K562 (cell line): ENCODE data around the gene HINT3. TPM values are rescaled to one million over a fixed set of nuclear protein-coding genes. Genes with fewer than 3 reads are reported as not detected.

Source experiments
- ATAC-seq: fragments of 200-7000 bp; cut with Tn5 transposase; 3 replicates; pipeline ENCODE4 v1.9.1; 2020; ENCODE audit warnings: moderate library complexity
- BruUV-seq: library from RNA; stranded (reverse); fragments of 400-500 nt; replicated peaks from 2 replicates; lab custom pipeline; 2021; lab: Mats Ljungman, UMichigan
- CTCF ChIA-PET: fragments of 300-600 bp; formaldehyde crosslinking; extraction: SDS; loops from one replicate; lab custom pipeline; 2021; ENCODE audit warnings: low intra/inter-chr PET ratio; lab: Yijun Ruan, JAX
- POLR2A ChIA-PET: fragments of 300-600, 350-650 bp; sonication (Branson Sonifier 250); formaldehyde crosslinking; extraction: SDS; loops from one replicate; lab custom pipeline; 2021; ENCODE audit warnings: antibody characterized with exemption, inconsistent platforms; lab: Yijun Ruan, JAX
- DNase-seq, 4 experiments: peaks; one replicate each; pipeline versions ENCODE4 v3.0.0 to v3.0.0-alpha.2; 2011 to 2018; ENCODE audit warnings: low spot score in 3 of 4, mixed read lengths in 3 of 4; ENCODE audit errors: extremely low read depth in 1 of 4
- FAIRE-seq: peaks from 2 replicates; lab custom pipeline; 2011; peaks lifted over from hg19 to GRCh38; lab: Jason Lieb, UNC
- H2AFZ ChIP-seq: 2 replicates; pipeline ENCODE4 v1.6.0; 2011; ENCODE audit warnings: low read depth, low read length, control low read depth, inconsistent platforms
- H3K27ac ChIP-seq: fragments of 200-600 bp; 3 replicates; pipeline ENCODE4 v1.8.0; 2011; ENCODE audit warnings: low read depth, mild to moderate bottlenecking, control low read depth, inconsistent platforms, low read length, moderate library complexity, mixed read lengths; ENCODE audit errors: extremely low read depth
- H3K27me3 ChIP-seq, 2 experiments: fragments of 300-600 bp in 1 of 2; 2 replicates in 1 of 2; 3 replicates in 1 of 2; pipeline versions ENCODE4 v1.6.0 to v1.8.0; 2011; ENCODE audit warnings: inconsistent platforms in 2 of 2, low read length in 2 of 2, mild to moderate bottlenecking in 1 of 2, mixed read lengths in 1 of 2, moderate library complexity in 1 of 2; ENCODE audit not compliant: control insufficient read depth in 2 of 2, insufficient read depth in 2 of 2
- H3K36me3 ChIP-seq: fragments of 300-600 bp; 3 replicates; pipeline ENCODE4 v1.8.0; 2011; ENCODE audit warnings: mild to moderate bottlenecking, low read length, inconsistent platforms; ENCODE audit not compliant: control insufficient read depth, insufficient read depth
- H3K4me1 ChIP-seq, 2 experiments: fragments of 200-600 bp in 1 of 2; replicated peaks in 1 of 2; 2 replicates in 1 of 2; 3 replicates in 1 of 2; pipeline versions ENCODE4 v1.5.1 to v1.8.0; 2011; ENCODE audit warnings: inconsistent platforms in 2 of 2, low read length in 2 of 2, mild to moderate bottlenecking in 1 of 2, mixed read lengths in 1 of 2, moderate library complexity in 1 of 2; ENCODE audit not compliant: control insufficient read depth in 2 of 2, insufficient read depth in 2 of 2
- H3K4me2 ChIP-seq: 2 replicates; pipeline ENCODE4 v1.6.1; 2011; ENCODE audit warnings: low read length, control low read depth, inconsistent platforms, mixed read lengths; ENCODE audit not compliant: insufficient read depth
- H3K4me3 ChIP-seq: fragments of 200-600 bp; sonication (generic), shearing (Covaris generic); 2 replicates; pipeline ENCODE4 v1.5.1; 2016; ENCODE audit warnings: control low read depth, inconsistent platforms
- H3K79me2 ChIP-seq: fragments of 200-600 bp; 3 replicates; pipeline ENCODE4 v1.8.0; 2011; ENCODE audit warnings: low read length, inconsistent platforms; ENCODE audit not compliant: control insufficient read depth, insufficient read depth
- H3K9ac ChIP-seq, 2 experiments: 2 replicates each; pipeline versions ENCODE4 v1.6.0 to v1.6.1; 2011; ENCODE audit warnings: low read depth in 2 of 2, low read length in 2 of 2, control low read depth in 1 of 2, inconsistent platforms in 1 of 2, mild to moderate bottlenecking in 1 of 2, mixed read lengths in 1 of 2; ENCODE audit not compliant: insufficient read depth in 1 of 2
- H3K9me1 ChIP-seq: one replicate; pipeline ENCODE4 v1.6.0; 2011; ENCODE audit warnings: inconsistent platforms, mild to moderate bottlenecking, low read length, moderate library complexity; ENCODE audit not compliant: control insufficient read depth, insufficient read depth
- H3K9me3 ChIP-seq: replicated peaks from 2 replicates; pipeline ENCODE4 v1.5.1; 2011; ENCODE audit warnings: low read depth, low read length, inconsistent platforms; ENCODE audit not compliant: control insufficient read depth, insufficient read depth
- H4K20me1 ChIP-seq: replicated peaks from 2 replicates; pipeline ENCODE4 v1.6.1; 2011; ENCODE audit warnings: low read length, inconsistent platforms, mixed read lengths; ENCODE audit not compliant: control insufficient read depth, insufficient read depth
- ATF6 ChIP-seq: sonication (generic); formaldehyde crosslinking; IDR thresholded peaks from 2 replicates; pipeline ENCODE4 v1.4.0; 2020; ENCODE audit warnings: mild to moderate bottlenecking, missing genetic modification reagents
- E2F1 ChIP-seq: sonication (generic); formaldehyde crosslinking; IDR thresholded peaks from 2 replicates; pipeline ENCODE4 v1.8.1; 2023; ENCODE audit warnings: mild to moderate bottlenecking, missing genetic modification reagents, moderate library complexity
- FOXP1 ChIP-seq: sonication (generic); formaldehyde crosslinking; IDR thresholded peaks from 2 replicates; pipeline ENCODE4 v1.8.0; 2022; ENCODE audit warnings: mild to moderate bottlenecking, missing genetic modification reagents
- GTF2F1 ChIP-seq: IDR thresholded peaks from 2 replicates; pipeline ENCODE4 v1.6.1; 2011; ENCODE audit warnings: low read depth, low read length, improper control_type of control experiment
- HMG20A ChIP-seq: fragments of 450-650 bp; formaldehyde crosslinking; conservative IDR thresholded peaks from 2 replicates; pipeline ENCODE4 v1.4.0; 2020; ENCODE audit warnings: mild to moderate bottlenecking, mixed read lengths
- KHSRP ChIP-seq: fragments of 450-650 bp; IDR thresholded peaks from 2 replicates; pipeline ENCODE4 v1.6.1; 2017
- LARP7 ChIP-seq: fragments of 450-650 bp; IDR thresholded peaks from 2 replicates; pipeline ENCODE4 v1.6.1; 2016
- MTA2 ChIP-seq: fragments of 450-650 bp; IDR thresholded peaks from 2 replicates; pipeline ENCODE4 v1.6.1; 2016; ENCODE audit warnings: low read depth
- NR2F6 ChIP-seq: fragments of 450-650 bp; formaldehyde crosslinking; IDR thresholded peaks from 2 replicates; pipeline ENCODE4 v1.4.0; 2020; ENCODE audit warnings: mild to moderate bottlenecking
- SMAD1 ChIP-seq: fragments of 150-350 bp; IDR thresholded peaks from 2 replicates; pipeline ENCODE4 v1.6.1; 2014; ENCODE audit warnings: low read length, low read depth; ENCODE audit not compliant: partially characterized antibody
- TAL1 ChIP-seq: fragments of 450-650 bp; IDR thresholded peaks from 2 replicates; pipeline ENCODE4 v1.6.1; 2016; ENCODE audit warnings: mild to moderate bottlenecking
- WHSC1 ChIP-seq: IDR thresholded peaks from one replicate; pipeline ENCODE4 v1.6.1; 2012; ENCODE audit warnings: low read length, control low read depth, inconsistent platforms
- XRCC3 ChIP-seq: fragments of 450-650 bp; IDR thresholded peaks from 2 replicates; pipeline ENCODE4 v1.6.1; 2017; ENCODE audit warnings: mild to moderate bottlenecking, moderate library complexity
- ZC3H11A ChIP-seq: IDR thresholded peaks from 2 replicates; pipeline ENCODE4 v1.6.1; 2012; ENCODE audit warnings: low read depth, low read length, improper control_type of control experiment
- ZFP30 ChIP-seq: fragments of 250-450 bp; sonication (Bioruptor Pico); IDR thresholded peaks from 2 replicates; pipeline ENCODE4 v1.8.0; 2022; ENCODE audit warnings: moderate library complexity, mild to moderate bottlenecking, inconsistent platforms, borderline replicate concordance
- ZNF134 ChIP-seq: fragments of 250-450 bp; sonication (Bioruptor Pico); conservative IDR thresholded peaks from 2 replicates; pipeline ENCODE4 v1.4.0; 2020
- ZNF24 ChIP-seq: fragments of 450-650 bp; IDR thresholded peaks from 2 replicates; pipeline ENCODE4 v1.6.1; 2016
- ZNF639 ChIP-seq, 2 experiments: fragments of 200-800 bp in 1 of 2; sonication (Bioruptor generic) in 1 of 2; sonication (generic) in 1 of 2; formaldehyde crosslinking in 1 of 2; IDR thresholded peaks in 1 of 2; conservative IDR thresholded peaks in 1 of 2; 2 replicates each; pipeline versions ENCODE4 v1.5.0 to v1.6.1; 2016 to 2020; ENCODE audit warnings: missing compliant biosample characterization in 1 of 2, missing genetic modification characterization in 1 of 2, missing genetic modification reagents in 1 of 2
- WGBS: fragments of 100-300 bp; shearing (Covaris generic); methylation state at CpG from one replicate; pipeline ENCODE4 v1.1.6; 2016; ENCODE audit warnings: low coverage, mixed read lengths; ENCODE audit not compliant: insufficient coverage; ENCODE audit errors: missing lambda C conversion rate; 5-methylcytosine and 5-hydroxymethylcytosine counted together
- in situ Hi-C: fragments of 300-500 bp; cut with MboI; formaldehyde crosslinking; loops from 4 replicates; pipeline ENCODE4 v1.15.0; 2018; ENCODE audit warnings: inconsistent platforms, mixed read lengths
- intact Hi-C: fragments of 100-400 bp; cut with micrococcal nuclease; formaldehyde crosslinking; loops from 2 replicates; pipeline ENCODE4 v1.14.2; 2022
- polyA plus RNA-seq, 8 experiments: library from polyadenylated mRNA; depleted of rRNA in 4 of 8; stranded (reverse) in 5 of 8; unstranded in 3 of 8; fragments of >200 nt; fragmentation: Nextera tagmentation in 2 of 8; fragmentation: Illumina TruSeq in 1 of 8; extraction: Ambion mirVana in 2 of 8; extraction: Trizol in 1 of 8; gene quantifications; 2 replicates each; pipeline versions ENCODE4 v1.2.1 to v1.2.3, GENCODE V29; 2011 to 2014; ENCODE audit warnings: inconsistent platforms in 1 of 8, missing spikeins in 1 of 8
- total RNA-seq, 7 experiments: library from RNA; depleted of rRNA in 6 of 7; stranded (reverse); fragments of >200 nt in 6 of 7; fragmentation: Illumina TruSeq in 2 of 7; extraction: Trizol in 2 of 7; gene quantifications; 2 replicates each; pipeline versions ENCODE4 v1.2.1 to v1.2.3, GENCODE V29; 2011 to 2021; ENCODE audit warnings: low replicate concordance in 1 of 7

HINT3 gene
- total and polyA plus RNA-seq, 9 of the 15 experiments (the other 6 are each of a cell fraction or from before 2014, with no cell fraction given): 1.4 to 16.6 (median 10.8) TPM

GRCh38 chr6:125966569-125966968 lies 10.0 kb downstream of the HINT3 start:
- DNase-seq: no peak
- no TSS peak for BruUV-seq
- no peaks in the 10 kb centered on the region for H3K9me3 ChIP-seq
- H3K27ac ChIP-seq: no peak overlapping the region
- no peak for TF ChIP-seq HMG20A (CRISPR knock-in tag)
- no peak for TF ChIP-seq SMAD1
- TF ChIP-seq ZFP30 (CRISPR knock-in tag): no peak
- no peak for TF ChIP-seq ZNF134 (CRISPR knock-in tag)
- no peak for TF ChIP-seq LARP7
- TF ChIP-seq XRCC3: no peak
- no peak for TF ChIP-seq FOXP1 (CRISPR knock-in tag)
- no peak for TF ChIP-seq MTA2
- no peak for TF ChIP-seq GTF2F1
- no peak for TF ChIP-seq NR2F6 (CRISPR knock-in tag)
- TF ChIP-seq ZNF639 (CRISPR knock-in tag; conservative IDR thresholded peaks at IDR 0.05 in 1 of 2, IDR thresholded peaks at IDR 0.05 in 1 of 2): no peak
- no peak for TF ChIP-seq KHSRP
- TF ChIP-seq ATF6 (CRISPR knock-in tag): no peak
- no peak for TF ChIP-seq E2F1 (CRISPR knock-in tag)
- no peak for TF ChIP-seq WHSC1
- TF ChIP-seq TAL1: no peak
- no peak for TF ChIP-seq ZC3H11A
- TF ChIP-seq ZNF24: no peak
- TF ChIP-seq, all 486 proteins: peak for 0
- Histone ChIP-seq H3K4me2 (no peak overlapping the region), H3K79me2 (peaks cover 42% of the 10 kb centered on the region), H3K4me1 (peaks cover 4 to 27% of the 10 kb centered on the region in 2 experiments; a peak in 4 of 5 replicates), H2AFZ (no peak overlapping the region), H3K9ac (no peak overlapping the region), H3K27me3 (no peaks in the 10 kb centered on the region), H4K20me1 (no peaks in the 10 kb centered on the region), H3K9me1 (no peaks in the 10 kb centered on the region), H3K4me3 (no peak overlapping the region), H3K36me3 (peaks cover 24% of the 10 kb centered on the region)
- ChIA-PET CTCF (no interaction called here), POLR2A (no interaction called here)
- ATAC-seq (no peak), FAIRE-seq (no peak)
- in situ Hi-C loops: no loop called here
- 100% methylated on average over 1 of the region's 1 CpG for WGBS
- intact Hi-C loops: no loop called here
